Measurements from ENCODE around the gene ADAM33.

Gene ADAM33

DNA sequence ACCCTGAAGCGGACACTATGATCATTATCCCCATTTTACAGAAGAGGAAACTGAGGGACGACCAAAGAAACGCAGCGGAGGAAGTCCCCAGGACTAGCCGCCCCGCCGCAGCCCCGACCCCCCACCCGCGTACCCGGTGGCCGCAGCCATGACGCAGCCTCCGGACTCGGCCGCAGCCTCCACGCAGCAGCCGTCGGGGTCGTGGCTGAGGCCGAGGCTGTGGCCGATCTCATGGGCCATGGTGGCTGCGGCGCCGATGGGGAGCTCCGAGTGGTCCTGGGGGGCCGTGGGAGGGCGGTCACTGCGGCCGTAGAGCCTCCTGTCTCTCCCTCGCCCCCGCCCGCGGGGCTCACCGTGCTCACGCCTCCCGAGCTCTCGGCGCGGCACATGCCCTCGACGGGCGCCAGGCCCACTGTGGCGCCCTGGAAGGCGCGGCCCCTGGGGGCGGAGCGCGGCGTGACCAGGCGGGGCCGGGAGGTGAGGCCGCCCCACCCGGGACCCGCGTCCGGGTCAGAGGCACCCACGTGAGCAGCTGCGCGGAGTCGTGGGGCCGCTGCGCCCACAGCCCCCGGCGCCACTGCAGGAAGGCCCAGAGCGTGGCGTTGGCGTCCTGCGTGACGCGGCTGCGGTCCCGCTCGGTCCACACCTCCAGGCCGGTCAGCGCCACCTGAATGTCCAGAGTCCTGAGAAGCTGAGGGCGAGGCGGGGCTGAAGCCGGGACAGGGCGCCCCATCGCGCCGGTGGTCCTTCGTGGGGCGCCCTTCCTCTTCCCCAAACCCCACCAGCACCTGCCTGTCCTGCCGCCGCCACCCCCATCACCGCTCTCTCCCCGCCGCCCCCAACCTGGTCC lies 8.4 kb downstream of the ADAM33 start:
- no peak for DNase-seq (ENCODE audit: low spot score)
- TF ChIP-seq, protein P1, sequence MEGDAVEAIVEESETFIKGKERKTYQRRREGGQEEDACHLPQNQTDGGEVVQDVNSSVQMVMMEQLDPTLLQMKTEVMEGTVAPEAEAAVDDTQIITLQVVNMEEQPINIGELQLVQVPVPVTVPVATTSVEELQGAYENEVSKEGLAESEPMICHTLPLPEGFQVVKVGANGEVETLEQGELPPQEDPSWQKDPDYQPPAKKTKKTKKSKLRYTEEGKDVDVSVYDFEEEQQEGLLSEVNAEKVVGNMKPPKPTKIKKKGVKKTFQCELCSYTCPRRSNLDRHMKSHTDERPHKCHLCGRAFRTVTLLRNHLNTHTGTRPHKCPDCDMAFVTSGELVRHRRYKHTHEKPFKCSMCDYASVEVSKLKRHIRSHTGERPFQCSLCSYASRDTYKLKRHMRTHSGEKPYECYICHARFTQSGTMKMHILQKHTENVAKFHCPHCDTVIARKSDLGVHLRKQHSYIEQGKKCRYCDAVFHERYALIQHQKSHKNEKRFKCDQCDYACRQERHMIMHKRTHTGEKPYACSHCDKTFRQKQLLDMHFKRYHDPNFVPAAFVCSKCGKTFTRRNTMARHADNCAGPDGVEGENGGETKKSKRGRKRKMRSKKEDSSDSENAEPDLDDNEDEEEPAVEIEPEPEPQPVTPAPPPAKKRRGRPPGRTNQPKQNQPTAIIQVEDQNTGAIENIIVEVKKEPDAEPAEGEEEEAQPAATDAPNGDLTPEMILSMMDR (conservative IDR thresholded peaks at IDR 0.05; ENCODE audit: low read depth), result no peak
- ChIA-PET POLR2A (ENCODE audit: low non-redundant PET) (no interaction called here), CTCF (interaction anchor here (1.2 to 2.6 kb wide), 2 partner anchors 37 to 79 kb away, joined by 4 to 17 read pairs; no protein-coding TSS in a partner anchor)
- H3K27ac ChIP-seq, result no peak overlapping the region

DNA sequence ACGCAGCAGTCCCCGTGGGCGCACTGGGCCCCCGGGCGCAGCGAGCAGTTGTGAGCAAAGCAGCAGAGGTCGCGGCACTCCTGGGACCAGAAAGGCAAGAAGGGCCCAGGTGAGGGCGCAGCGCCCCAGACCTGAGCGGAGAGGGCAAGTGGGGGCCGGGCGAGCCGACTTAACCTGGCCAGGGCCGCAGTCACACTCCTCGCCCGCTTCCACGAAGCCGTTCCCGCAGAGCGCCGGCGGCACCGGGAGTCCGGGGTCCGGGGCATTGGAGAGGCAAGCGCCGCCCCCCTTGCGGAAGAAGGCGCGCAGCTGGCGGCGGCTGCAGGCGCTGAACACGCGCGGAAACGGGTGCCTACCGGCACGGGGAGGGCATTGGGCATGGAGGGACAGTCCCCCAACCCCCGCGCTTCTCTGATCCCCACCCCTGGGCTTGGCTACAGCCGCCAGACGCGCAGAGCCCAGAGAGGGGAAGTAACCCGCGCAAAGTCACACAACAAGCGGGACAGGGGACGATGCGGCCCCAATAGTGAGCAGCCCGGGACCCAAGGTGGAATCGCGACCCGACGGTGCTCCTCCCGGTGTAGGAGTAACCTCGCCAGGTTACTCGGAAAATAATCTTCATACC lies 9.2 kb downstream of the ADAM33 start:
- ChIA-PET POLR2A (ENCODE audit: low non-redundant PET) (no interaction called here), CTCF (interaction anchor here (1.1 to 2.6 kb wide), 2 partner anchors 17 to 38 kb away, joined by 3 to 17 read pairs; no protein-coding TSS in a partner anchor)
- DNase-seq (ENCODE audit: low spot score), result no peak
- TF ChIP-seq, protein P1 (conservative IDR thresholded peaks at IDR 0.05; ENCODE audit: low read depth), result no peak
- H3K27ac ChIP-seq, result no peak overlapping the region

DNA sequence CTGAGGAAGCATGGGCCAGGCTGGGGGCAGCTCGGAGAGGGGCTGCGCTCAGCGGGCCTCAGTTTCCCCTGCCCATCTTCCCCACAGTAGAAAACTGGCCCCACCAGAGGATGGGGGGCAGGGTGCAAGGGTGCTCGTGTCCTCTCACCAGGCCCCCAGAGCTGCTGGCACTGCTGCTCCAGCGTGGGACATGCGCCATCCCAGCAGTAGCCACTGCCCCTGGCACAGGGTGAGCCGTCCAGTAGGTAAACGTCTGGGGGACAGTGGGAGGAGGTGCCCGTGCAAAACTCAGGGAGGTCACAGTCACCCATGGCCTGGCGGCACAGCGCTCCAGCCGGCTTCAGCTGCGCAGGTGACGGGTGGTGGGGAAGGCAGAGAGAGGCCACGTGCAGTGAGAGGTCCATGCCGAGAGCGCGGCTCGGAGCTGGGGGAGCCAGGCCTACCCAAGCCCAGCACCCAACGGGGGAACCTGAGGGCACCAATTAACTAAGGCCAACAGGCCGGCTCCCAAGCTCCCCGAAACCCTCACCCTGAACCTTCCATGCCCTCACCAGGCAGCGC lies 9.7 kb downstream of the ADAM33 start:
- TF ChIP-seq, protein P1 (conservative IDR thresholded peaks at IDR 0.05; ENCODE audit: low read depth), result no peak
- DNase-seq (ENCODE audit: low spot score), result no peak
- H3K27ac ChIP-seq, result no peak overlapping the region
- ChIA-PET POLR2A (ENCODE audit: low non-redundant PET) (no interaction called here), CTCF (interaction anchor here (1.1 kb wide), 1 partner anchor 16 kb away, joined by 3 read pairs; no protein-coding TSS in a partner anchor)

DNA sequence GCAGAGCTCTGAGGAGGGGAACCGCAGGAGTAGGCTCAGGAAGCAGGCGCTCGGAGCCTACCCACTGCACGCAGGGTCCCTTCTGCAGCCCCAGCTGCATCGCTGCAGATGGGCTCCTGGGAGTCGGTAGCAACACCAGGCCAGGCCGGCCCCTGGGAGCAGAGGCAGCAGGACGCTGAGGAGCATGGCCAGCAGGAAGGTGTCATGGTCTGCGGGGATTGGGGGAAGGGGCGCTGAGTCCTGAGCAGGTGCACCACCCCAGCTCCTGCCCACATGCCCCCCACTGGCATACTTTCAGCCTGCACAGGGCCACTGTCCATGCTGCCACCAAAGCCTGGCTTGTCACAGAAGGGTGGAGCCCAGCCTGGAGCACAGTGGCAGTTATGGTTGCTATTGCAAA lies 10.9 kb downstream of the ADAM33 start:
- DNase-seq (ENCODE audit: low spot score), result no peak
- TF ChIP-seq, protein P1 (conservative IDR thresholded peaks at IDR 0.05; ENCODE audit: low read depth), result no peak
- ChIA-PET POLR2A (ENCODE audit: low non-redundant PET) (no interaction called here), CTCF (interaction anchor here (0.6 to 1.0 kb wide), 3 partner anchors 11 to 380 kb away, joined by 3 to 4 read pairs (median 3); no protein-coding TSS in a partner anchor)
- H3K27ac ChIP-seq, result no peak overlapping the region

DNA sequence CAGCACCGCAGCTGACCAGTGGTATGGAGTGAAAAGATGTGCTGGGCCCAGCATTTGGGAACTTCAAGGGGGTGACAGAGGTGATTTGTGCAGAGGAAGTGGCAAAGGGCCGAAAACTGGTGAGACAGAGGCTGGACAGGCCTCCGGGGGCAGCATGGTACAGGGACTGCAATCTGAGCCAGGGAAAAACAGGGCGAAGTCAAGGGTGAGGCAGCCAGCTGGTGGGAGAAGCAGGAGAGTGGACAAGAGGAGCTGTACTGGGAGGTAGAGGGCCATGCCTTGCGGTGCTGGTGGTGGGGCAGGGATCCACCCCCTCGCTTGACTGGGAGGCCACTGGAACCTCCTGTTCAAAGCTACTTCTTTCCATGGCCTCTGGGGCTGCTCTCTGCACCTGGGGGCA lies 11.3 kb downstream of the ADAM33 start:
- TF ChIP-seq, protein P1 (conservative IDR thresholded peaks at IDR 0.05; ENCODE audit: low read depth), result no peak
- no peak for DNase-seq (ENCODE audit: low spot score)
- ChIA-PET CTCF (interaction anchor here (0.6 to 1.0 kb wide), 3 partner anchors 10 to 66 kb away, joined by 3 to 4 read pairs (median 3); no protein-coding TSS in a partner anchor), POLR2A (ENCODE audit: low non-redundant PET) (interaction anchor here (0.6 kb wide), 1 partner anchor 83 kb away, joined by 3 read pairs; no protein-coding TSS in a partner anchor)
- no peak overlapping the region for H3K27ac ChIP-seq

DNA sequence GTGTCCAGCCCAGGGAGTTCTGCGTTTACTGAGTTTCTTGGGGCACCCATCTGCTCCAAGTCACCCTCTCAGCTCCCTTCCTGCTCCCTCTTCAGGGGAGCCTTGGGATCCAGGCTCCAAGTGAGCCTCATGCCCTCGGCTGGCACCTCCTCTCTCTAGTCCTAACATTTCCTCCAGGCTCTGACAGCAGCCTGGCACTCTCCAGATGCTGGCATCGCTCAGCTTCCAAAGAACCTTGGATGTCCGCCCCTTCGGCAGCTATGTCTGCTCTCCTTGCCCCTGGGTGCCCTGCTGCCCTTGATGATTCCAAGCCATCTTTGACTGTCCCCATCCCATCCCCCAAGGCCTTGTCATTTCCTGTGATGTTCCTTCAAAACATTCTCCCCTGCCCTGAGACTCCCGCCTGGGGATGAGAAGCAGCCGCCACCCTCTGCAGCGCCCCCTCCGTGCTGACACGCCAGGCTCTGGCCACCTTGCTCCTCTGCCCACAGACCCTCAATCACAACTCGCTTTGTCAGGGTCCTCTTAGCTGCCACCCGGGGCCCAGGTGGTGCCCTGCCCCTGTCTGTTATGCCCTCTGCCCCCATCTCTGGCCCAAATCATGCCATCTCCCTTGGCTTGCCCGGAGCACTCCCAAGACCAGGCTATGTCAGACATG lies 12.0 kb downstream of the ADAM33 start:
- TF ChIP-seq, protein P1 (conservative IDR thresholded peaks at IDR 0.05; ENCODE audit: low read depth), result no peak
- POLR2A ChIA-PET (ENCODE audit: low non-redundant PET), result interaction anchor here (0.6 kb wide), 1 partner anchor 82 kb away, joined by 3 read pairs; no protein-coding TSS in a partner anchor
- H3K27ac ChIP-seq, result no peak overlapping the region
- no peak for DNase-seq (ENCODE audit: low spot score)
- CTCF ChIA-PET, result interaction anchor here (0.6 to 1.2 kb wide), 2 partner anchors 41 to 67 kb away, joined by 4 to 8 read pairs; no protein-coding TSS in a partner anchor
